ENCODE results near the gene MACROD1. TPM values are rescaled to one million over a fixed set of nuclear protein-coding genes. Genes with fewer than 3 reads are reported as not detected.

Gene MACROD1
- total RNA-seq, 1 experiment from 2014 or later, result 30.9 TPM

DNA sequence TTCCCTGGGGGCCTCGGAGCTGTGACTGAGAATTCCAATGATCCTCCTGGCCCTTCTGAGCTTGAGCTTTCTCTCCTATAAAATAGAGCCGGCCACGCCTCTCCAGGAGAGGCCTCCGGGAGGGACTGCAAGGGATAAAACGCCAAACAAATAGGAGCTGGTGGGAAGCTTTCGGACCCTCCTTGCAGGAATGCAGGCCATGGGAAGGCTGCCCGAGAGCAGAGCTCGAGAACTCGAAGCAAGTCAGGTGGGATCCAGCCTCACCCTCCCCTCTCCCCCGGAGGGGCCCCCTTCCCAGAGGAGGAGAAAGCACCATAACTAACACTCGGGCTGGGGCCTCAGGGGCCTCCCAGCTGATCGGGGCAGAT, 95.6 kb downstream of the MACROD1 start:
- Histone ChIP-seq H3K36me3 (replicated peaks; ENCODE audit: control insufficient read depth, insufficient read depth, low read length) (no peaks in the 10 kb centered on the region), H3K4me3 (ENCODE audit: insufficient read depth, low read depth, low read length) (no peak overlapping the region), H3K27me3 (ENCODE audit: control insufficient read depth, insufficient read depth, low read length) (no peaks in the 10 kb centered on the region; the same call in none of the 2 replicates)
- DNase-seq, result peak; percentile 75

DNA sequence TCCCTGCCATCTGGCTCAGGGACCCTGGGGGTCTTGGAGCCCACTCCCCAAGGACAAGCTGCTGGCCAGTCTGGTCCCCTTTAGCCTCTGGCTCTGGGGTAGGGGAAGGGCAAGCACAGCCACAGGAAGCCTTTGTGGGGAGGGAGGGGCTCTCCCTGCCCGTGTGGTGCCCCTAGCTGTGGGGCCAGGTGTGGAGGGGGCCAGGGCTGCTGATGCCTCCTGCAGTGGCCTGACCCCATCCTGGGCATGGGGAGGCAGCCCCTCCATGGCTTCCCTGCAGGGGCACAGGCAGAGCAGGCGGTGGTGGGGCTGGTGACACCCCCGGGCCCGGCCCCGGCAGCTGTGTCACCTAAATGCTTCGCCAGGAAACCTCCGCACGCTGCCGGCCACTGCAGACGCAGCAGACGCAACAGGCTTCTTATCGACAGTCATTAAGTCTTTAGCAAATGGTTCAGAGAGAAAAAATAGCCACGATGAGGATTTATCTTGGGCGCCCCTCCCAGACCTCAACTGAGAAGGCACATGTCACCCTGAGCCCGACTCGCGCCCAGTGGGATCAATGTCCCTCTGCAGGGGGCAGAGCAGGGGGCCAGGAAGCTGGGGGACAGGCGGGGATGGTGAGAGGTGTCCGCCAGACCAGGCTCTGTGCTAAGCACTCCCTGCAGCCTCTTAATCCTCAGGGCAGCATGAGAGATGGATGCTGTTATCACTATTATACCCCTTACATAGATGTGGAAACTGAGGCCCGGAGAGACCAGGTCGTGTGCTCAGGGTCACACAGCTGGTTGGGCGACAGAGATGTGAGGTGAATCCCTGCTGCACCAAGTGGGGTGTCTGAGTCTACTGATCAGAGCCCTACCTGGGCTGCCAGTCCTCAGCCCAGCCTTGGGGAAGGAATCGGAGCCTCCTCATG, 96.3 kb downstream of the MACROD1 start:
- H3K4me3 ChIP-seq (ENCODE audit: insufficient read depth, low read depth, low read length), result no peak overlapping the region
- DNase-seq, result peak; percentile 66
- no peaks in the 10 kb centered on the region for H3K36me3 ChIP-seq (replicated peaks; ENCODE audit: control insufficient read depth, insufficient read depth, low read length)
- H3K27me3 ChIP-seq (ENCODE audit: control insufficient read depth, insufficient read depth, low read length), result no peaks in the 10 kb centered on the region; the same call in none of the 2 replicates

DNA sequence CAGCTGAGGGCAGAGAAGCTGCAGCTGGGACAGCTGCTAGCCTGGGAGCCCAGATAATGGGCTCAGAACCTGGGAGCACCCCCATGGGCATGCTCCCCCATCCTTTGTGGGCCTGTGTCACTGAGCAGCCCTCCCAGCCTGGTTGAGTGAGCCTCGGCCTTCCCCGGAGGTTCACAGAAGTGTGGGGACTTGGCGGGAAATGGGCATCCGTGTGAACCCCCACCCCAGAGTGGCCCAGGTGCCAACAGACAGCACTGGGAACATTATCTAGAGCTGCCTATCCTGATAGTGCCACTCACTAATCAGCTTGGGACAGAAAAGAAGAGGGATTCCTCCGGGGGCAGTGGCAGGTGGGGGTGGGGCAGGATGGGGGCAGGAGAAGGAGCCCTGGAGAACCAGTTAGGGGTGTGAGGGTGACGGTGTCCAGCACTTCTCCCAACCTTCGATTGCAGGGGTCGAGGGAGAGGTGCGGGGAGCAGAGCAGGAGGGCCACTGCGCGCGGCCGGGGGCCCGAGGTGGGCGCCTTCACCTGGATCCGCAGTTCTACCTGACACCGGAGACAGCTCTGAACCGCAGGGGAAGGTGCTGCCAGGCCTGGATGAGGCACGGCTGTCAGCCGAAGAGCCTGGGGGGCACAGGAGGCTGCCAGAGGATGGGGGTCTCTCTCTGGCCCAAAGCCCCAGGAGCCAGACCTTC, 97.1 kb downstream of the MACROD1 start:
- no peaks in the 10 kb centered on the region; the same call in none of the 2 replicates for H3K27me3 ChIP-seq (ENCODE audit: control insufficient read depth, insufficient read depth, low read length)
- no peak overlapping the region for H3K4me3 ChIP-seq (ENCODE audit: insufficient read depth, low read depth, low read length)

DNA sequence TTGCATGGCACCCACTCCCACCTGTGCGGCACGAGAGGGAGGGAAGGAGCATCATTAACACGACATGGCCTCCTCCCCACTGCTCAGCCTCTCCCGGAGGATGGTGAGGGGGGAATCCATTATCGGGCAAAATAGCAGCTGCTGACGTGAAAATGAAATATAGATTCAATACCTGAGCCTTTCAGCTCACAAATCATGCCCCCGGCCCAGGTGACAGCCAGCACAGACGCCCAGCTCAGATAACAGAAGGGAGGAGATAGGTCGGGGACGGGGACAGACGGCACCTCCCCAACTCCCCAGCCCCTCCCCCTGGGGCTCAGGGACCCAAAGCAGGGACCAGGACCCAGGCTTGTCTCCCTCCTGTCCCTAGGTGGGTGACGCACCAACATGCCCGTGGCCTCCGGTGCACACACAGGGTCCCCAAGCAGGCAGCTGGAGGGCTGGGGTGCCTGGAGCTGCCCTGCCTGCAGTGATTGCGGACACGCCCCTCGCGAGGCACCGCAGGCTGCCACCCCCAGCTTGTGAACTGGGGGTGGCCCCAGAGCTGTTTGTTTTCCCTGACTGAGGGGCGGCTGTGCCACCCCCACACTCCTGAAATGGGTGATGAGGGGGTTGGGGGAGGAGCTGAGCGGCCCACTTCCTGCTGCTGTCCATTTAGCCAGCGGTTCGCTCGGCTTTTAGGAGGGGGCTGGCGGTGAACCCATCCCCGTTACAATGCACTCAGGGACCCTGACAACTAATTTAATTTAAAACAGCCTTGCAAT, 98.5 kb downstream of the MACROD1 start:
- peak; percentile 70 for DNase-seq
- Histone ChIP-seq H3K36me3 (replicated peaks; ENCODE audit: control insufficient read depth, insufficient read depth, low read length) (no peaks in the 10 kb centered on the region), H3K4me3 (ENCODE audit: insufficient read depth, low read depth, low read length) (no peak overlapping the region), H3K27me3 (ENCODE audit: control insufficient read depth, insufficient read depth, low read length) (peaks cover 3% of the 10 kb centered on the region)

More for the DNA sequence above, 97.1 kb downstream of the MACROD1 start:
- no peaks in the 10 kb centered on the region for H3K36me3 ChIP-seq (replicated peaks; ENCODE audit: control insufficient read depth, insufficient read depth, low read length)
- no peak for DNase-seq

DNA sequence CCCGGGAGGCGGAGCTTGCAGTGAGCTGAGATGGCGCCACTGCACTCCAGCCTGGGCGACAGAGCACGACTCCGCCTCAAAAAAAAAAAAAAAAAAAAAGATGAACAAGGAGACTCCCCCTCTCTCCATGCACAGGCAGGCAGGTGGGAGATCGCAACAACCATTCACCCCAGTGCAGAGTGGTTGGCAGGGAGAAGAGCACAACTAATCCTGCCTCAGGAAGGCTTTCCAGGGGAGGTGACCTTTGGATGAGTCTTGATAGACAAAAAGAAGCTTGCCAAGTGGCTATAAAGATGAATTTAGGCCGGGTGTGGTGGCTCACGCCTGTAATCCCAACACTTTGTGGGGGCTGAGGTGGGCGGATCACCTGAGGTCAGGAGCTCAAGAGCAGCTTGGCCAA, 100.2 kb downstream of the MACROD1 start:
- Histone ChIP-seq H3K36me3 (replicated peaks; ENCODE audit: control insufficient read depth, insufficient read depth, low read length) (no peaks in the 10 kb centered on the region), H3K27me3 (ENCODE audit: control insufficient read depth, insufficient read depth, low read length) (peaks cover 13% of the 10 kb centered on the region), H3K4me3 (ENCODE audit: insufficient read depth, low read depth, low read length) (no peak overlapping the region)
- no peak for DNase-seq

DNA sequence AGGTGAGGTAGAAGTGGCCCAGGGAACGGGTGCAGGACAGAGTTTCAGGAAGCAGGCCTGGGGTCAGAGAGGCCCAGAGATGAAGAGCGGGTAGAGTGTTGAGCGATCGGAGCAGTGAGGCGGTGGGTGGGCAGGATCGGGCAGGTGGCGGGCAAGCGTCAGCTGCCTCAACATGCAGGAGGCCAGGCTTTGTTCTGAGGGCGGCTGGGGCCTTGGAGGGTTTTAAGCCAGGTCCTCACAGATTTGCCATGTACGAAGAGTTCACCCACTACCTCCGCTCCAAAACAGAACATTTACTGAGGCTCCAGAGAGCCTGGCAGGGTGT, 100.8 kb downstream of the MACROD1 start:
- peaks cover 19% of the 10 kb centered on the region for H3K27me3 ChIP-seq (ENCODE audit: control insufficient read depth, insufficient read depth, low read length)
- H3K36me3 ChIP-seq (replicated peaks; ENCODE audit: control insufficient read depth, insufficient read depth, low read length), result no peaks in the 10 kb centered on the region
- no peak for DNase-seq
- no peak overlapping the region for H3K4me3 ChIP-seq (ENCODE audit: insufficient read depth, low read depth, low read length)

DNA sequence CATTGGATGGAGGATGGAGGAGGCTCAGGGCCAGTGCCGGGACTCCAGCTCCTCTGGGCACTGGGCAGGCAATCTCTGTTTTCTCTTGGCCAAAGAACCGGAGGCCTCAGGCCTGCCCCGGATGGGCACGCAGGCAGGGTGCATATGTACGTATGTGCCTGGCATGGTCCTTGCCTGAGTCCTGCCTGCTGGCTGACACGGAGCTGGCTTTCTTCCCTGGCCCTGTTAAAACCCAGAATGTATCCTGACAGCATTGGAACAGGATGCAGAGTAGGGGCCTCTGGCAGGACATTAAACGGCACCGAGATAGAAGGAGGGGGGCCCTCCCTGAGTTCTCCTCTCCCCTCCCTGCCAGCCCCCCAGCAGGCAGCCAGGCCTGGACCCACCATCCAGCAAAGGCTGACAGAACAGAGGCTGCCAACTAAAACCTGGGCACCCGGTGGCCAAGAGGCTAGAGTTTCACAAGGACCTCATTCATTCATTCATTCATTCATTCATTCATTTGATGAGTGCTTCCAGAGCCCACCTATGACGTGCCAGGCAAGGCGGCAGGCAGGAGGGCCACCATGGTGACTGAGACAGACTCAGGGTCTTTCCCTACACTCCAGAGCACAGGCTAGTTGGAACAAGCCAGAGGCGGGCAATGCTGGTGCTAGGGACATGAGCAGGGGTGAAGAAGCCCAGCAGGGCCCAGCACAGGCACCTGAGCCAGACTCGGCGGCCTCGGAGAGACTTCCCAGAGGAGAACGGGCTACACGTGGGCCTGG, 101.4 kb downstream of the MACROD1 start:
- H3K36me3 ChIP-seq (replicated peaks; ENCODE audit: control insufficient read depth, insufficient read depth, low read length), result no peaks in the 10 kb centered on the region
- H3K27me3 ChIP-seq (ENCODE audit: control insufficient read depth, insufficient read depth, low read length), result peaks cover 21% of the 10 kb centered on the region
- no peak overlapping the region for H3K4me3 ChIP-seq (ENCODE audit: insufficient read depth, low read depth, low read length)
- DNase-seq, result no peak

DNA sequence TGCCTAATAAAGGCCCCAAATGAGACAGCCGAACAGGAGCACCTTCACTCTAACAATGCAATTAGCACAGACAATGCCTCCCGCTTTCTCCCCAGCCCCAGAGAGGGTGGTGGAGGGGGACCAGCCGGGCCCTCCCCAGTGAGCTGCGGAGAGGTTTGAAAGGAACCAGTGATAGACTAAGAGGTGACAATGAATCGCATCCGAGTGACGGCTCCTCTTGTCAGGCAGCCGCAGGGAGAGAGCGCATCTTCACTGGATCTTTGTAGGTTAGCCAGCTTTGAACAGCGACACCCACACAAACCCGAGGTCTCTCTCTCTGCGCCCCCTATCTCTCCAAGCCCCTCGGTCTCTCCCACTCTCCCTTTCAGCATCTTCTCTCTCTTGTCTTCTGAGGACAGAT, 102.1 kb downstream of the MACROD1 start:
- no peak for DNase-seq
- Histone ChIP-seq H3K4me3 (ENCODE audit: insufficient read depth, low read depth, low read length) (no peak overlapping the region), H3K36me3 (replicated peaks; ENCODE audit: control insufficient read depth, insufficient read depth, low read length) (no peaks in the 10 kb centered on the region), H3K27me3 (ENCODE audit: control insufficient read depth, insufficient read depth, low read length) (peaks cover 25% of the 10 kb centered on the region)

DNA sequence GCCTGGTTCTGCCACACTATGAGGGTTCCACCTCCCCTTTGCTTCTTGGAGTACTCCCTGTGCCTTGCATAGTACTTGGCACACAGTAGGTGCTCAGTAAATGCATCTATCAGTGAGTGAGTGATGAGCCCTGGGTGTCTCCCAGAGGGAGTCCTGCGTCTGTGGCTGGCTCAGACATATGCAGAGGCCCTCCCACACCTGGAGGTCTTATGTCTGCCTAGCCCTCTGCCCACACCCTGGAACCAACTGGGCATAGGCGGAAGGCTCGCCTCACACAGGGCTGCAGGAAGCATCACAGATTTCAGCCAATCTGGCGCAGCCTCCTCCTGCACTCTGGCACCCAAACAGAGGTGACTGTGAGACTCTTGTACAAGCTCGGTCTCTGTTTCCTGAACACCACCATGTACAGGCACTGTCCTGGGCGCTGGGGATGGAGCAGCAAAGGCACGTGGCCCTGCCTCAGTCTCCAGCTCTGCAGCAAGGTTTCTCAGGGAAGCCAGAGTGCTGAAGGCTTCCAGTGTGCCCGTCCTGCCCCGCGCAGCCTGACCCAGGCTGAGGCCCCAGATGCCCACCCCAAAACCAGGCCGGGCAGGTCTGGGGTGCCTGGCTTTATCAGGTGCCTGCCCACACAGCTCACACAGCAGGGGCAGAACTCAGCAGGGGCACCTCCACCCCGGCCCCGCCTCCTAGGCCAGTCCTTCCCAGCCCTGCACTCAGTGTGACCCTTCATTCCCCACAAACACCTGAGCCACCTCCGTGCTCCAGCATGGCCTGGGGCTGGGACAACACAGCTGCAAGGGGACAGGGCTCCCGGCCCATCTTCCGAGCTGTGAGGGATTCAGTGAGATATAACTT, 103.5 kb downstream of the MACROD1 start:
- DNase-seq, result peak; percentile 63
- H3K27me3 ChIP-seq (ENCODE audit: control insufficient read depth, insufficient read depth, low read length), result peaks cover 25% of the 10 kb centered on the region
- H3K36me3 ChIP-seq (replicated peaks; ENCODE audit: control insufficient read depth, insufficient read depth, low read length), result no peaks in the 10 kb centered on the region
- no peak overlapping the region for H3K4me3 ChIP-seq (ENCODE audit: insufficient read depth, low read depth, low read length)

DNA sequence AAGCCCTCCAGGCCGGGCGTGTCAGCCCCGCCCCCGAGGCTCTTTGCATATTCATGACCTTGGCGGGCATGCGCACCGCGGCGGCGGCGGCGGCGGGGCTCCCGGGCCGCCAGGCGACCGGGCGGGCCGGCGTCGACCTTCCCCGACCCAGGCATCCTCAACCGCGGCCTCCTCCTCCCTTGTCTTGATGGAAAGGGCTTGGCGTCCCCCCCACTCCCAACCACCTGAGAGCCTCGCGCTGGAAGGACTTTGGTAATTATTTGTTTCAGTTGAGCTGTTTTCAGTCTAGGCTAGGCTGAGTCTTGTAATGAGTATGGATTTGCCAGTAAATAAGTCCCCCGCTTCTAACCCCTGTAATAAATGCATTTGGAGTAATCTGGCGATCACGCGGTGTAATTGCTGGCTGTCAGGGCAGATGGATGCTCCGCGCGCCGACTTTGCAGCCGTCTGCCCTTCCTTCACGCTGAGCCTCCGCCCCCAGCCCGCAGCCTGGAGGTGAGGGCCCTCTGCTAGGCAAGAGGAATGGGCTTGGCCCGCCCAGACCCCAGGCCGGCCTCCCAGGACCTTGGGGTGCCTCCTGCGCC, 105.0 kb downstream of the MACROD1 start:
- DNase-seq, result peak; percentile 99
- peak overlapping the region; percentile 33 for H3K4me3 ChIP-seq (ENCODE audit: insufficient read depth, low read depth, low read length)
- peaks cover 25% of the 10 kb centered on the region for H3K27me3 ChIP-seq (ENCODE audit: control insufficient read depth, insufficient read depth, low read length)
- no peaks in the 10 kb centered on the region for H3K36me3 ChIP-seq (replicated peaks; ENCODE audit: control insufficient read depth, insufficient read depth, low read length)

DNA sequence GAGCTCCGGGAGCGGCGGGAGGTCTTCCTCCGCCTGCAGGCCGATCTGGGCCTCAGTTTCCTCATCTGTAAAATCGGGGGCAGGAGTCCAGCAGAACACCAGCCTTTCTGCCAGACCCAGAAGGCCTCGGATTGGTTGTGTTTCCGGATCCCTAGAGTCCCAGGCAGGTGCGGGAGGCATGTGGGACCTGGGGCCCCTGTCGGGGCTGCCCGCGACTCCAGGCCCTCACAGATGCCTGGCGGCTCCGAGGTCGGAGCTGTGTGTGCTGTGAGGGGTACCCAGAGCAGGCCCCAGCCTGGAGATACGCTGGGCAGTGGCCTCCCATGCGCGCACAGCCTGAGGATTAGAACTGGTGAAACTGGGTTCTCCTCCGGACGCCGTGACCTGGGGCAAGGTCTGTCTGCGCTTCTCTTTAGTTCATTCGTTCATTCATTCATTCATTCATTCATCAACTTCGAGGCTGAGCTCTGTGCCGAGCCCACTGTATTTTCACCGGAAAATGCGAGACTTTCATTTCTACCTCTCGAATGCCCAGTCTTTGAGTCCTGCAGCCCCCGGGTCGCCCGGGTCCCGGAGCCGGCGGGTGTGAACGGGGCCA, 105.6 kb downstream of the MACROD1 start:
- H3K36me3 ChIP-seq (replicated peaks; ENCODE audit: control insufficient read depth, insufficient read depth, low read length), result no peaks in the 10 kb centered on the region
- peak overlapping the region; percentile 29 for H3K4me3 ChIP-seq (ENCODE audit: insufficient read depth, low read depth, low read length)
- DNase-seq, result peak; percentile 87
- peaks cover 25% of the 10 kb centered on the region for H3K27me3 ChIP-seq (ENCODE audit: control insufficient read depth, insufficient read depth, low read length)

DNA sequence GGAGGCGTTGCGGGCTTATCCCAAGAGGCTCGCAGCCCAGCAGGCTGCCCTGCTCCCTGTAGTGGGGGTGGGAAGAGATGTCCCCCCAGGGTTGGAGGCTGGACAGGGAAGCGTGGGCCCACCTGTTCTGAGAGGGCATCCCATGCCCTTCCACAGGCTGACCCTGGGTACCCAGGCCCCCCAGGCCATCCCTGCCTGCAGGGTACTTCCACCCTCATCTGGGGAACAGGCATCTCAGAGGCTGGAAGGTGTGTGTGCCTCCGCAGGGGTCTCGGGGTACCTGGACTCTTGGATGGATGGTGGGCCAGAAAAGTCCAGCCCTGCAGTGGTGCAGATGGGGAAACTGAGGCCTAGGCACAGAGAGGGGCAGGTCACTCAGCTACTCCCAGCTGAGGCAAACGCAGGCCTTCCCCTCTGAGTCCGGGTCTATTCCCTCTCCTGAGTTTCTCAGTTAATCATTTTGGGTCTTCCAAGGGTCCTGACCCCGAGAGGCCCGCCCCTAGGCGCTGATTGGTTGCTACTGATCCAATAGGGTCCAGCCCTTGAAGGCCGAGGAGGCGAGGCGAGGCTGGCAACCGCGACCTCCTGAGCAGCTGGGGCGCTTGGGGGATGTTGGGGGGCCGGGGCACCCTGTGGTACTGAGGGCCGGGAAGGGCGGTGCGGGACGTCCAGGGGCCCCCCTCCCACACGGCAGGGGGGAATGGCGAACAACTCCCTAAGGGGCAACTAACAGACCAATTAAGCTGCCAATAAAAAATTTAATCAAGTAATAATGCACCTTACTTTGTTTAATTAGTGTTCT, 106.4 kb downstream of the MACROD1 start:
- peaks cover 27% of the 10 kb centered on the region for H3K27me3 ChIP-seq (ENCODE audit: control insufficient read depth, insufficient read depth, low read length)
- DNase-seq, result peak; percentile 98
- H3K4me3 ChIP-seq (ENCODE audit: insufficient read depth, low read depth, low read length), result no peak overlapping the region
- no peaks in the 10 kb centered on the region for H3K36me3 ChIP-seq (replicated peaks; ENCODE audit: control insufficient read depth, insufficient read depth, low read length)
